HG03139 (cell line): ENCODE measurements around the gene GALNT17.

Experiments used
- ATAC-seq: cut with Tn5 transposase; IDR thresholded peaks from one replicate; pipeline ENCODE4 v1.9.1; 2021; ENCODE audit not compliant: unreplicated experiment

Gene GALNT17

DNA sequence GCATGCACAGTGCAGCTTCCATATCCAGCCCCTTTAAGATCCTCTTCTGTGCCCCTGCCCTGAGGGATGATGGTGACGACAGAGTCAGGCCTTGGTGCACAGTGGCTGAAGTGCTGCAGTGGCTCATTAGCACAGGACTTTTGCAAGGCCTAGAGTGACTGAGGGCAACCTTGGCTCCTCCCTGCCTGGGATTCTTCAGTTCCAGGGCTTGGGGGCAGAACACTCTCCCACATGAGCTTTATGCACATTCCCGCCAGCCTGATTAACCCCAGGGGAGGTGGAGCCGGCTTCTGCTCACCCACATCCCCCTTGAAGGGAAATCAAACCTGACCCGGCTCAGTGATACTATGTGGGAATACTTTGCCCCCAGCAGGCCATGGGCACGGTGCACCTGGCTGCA lies 253.4 kb downstream of the GALNT17 start:
- ATAC-seq, result no peak

DNA sequence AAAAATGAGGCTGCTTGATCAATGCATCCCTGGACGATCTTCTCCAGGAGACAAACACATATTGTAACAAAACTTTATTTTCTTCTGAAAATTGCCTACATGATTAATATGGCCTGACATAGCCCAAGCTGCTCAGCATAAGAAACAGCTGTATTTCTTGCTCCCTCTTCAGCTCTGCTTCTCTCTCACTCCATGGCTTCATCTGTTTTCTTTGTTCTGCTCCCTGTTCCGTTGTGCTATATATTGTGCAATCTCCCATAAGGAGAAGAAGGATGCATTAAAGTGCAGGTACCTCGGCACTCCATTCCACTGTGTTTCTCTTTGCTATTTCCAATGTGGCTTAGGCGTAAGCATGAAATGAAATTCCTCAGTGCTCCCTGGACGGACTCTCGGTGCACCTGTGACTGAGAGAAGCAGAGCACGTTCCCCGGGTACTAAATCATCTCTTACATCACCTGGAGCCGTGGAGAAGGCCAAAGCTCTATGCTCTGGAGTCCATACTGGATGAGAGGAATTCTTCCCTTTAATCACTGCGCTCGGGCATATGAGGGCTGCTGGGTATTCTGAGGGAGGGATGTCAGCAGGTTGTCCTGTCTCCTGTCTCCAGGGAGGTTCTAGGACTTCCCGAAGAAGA lies 254.3 kb downstream of the GALNT17 start:
- no peak for ATAC-seq

DNA sequence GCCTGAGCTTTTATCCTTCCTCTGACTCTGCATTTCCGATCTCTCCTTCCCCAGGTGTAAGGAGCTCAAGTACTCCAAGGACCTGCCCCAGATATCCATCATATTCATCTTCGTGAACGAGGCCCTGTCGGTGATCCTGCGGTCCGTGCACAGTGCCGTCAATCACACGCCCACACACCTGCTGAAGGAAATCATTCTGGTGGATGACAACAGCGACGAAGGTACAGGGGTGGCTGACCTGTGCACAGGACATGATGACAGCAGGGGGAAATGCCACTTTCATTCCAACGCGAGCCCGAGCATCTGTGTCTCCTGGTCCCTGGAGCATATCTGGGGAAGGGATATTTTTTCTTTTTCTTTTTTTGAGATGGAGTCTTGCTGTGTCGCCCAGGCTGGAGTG lies 256.2 kb downstream of the GALNT17 start:
- no peak for ATAC-seq

DNA sequence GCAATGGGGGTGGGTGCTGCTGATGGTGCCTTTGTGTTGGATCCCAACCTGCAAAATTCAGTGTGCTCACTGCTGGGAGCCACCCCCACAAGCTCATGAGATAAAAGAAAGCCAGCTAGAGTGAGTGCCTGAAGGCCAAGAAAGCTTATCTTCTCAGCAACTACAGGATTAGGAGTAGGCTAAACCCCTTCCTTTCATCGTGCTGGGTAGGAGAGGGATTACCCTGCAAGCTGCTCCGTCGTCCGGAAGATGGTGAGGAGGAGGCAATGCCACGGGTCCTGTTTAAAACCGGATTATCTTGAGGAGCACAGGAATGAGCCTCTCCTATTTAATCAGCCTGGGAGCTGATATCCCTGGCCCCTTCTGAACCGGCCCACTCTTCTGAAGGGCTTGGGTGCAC lies 258.0 kb downstream of the GALNT17 start:
- no peak for ATAC-seq

DNA sequence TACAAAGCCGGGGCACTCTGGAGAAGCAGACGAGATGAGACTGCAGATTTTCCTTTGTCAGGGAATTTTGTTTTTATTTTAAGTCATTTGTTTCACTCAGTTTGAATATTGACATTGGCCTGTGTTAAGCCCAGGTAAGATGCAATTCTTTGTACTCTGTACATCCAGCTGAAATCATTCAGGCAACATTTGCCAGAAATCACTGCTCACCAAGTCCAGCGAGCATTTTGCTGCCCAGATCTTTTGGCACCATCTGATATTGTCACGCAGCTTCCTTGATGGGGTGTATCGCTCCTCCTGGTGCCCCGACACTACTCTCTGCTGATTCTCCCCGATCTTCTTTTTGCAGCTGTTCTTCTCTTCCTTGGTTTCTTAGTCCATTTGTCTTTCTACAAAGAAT lies 261.7 kb downstream of the GALNT17 start:
- no peak for ATAC-seq

DNA sequence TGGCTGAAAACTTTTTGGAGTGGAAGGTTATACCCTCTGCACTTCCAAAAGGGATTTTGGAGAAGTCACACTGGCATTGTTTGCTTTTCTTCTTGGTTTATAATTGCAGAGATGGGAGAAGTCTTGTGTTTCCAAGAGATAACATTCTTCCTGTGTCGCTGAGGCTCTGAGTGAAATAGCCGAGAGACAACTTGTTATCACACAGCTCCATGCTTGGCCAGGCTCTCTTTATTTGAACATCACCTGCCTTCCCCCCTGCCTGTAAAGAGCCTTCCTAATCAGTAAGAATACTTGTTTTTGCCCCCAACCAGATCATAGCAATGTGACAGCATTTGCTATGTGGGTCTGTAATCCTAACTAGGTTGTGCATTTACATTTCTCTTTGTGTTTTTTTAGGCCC lies 270.7 kb downstream of the GALNT17 start:
- ATAC-seq, result no peak

DNA sequence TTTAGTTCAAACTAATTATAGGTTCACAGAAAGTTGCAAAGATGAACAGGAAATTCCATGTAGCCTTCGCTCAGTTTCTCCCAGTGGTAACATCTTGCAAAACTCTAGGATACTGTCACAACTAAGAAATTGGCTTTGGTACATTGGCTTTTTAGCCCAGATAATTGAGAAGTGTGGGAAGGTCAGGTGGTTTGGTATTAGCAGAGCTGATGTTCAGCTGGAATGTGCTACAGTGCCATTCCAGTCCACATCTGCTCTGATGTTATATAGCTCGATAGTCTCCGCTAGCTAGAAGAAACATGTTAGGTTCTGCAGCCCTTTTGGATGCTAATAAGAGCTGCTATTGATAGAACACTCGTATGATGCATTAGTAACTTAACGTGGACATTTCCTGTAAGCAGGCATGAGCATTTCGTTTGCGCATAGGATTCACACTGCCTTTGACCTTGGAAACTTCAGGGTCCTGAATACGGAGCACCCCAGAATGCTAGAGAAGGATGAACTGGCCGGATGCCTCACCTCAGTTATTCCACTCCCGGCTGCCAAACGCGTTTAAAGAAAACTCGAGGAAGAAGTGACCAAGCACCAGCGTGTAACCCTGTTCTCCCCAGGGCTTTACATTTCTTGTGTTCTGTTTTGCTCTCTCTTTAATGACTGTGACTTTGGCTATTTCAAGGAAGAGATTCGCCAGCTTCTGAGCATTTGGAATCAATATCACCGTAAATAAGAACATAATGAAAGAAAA lies 271.4 kb downstream of the GALNT17 start:
- ATAC-seq, result no peak

DNA sequence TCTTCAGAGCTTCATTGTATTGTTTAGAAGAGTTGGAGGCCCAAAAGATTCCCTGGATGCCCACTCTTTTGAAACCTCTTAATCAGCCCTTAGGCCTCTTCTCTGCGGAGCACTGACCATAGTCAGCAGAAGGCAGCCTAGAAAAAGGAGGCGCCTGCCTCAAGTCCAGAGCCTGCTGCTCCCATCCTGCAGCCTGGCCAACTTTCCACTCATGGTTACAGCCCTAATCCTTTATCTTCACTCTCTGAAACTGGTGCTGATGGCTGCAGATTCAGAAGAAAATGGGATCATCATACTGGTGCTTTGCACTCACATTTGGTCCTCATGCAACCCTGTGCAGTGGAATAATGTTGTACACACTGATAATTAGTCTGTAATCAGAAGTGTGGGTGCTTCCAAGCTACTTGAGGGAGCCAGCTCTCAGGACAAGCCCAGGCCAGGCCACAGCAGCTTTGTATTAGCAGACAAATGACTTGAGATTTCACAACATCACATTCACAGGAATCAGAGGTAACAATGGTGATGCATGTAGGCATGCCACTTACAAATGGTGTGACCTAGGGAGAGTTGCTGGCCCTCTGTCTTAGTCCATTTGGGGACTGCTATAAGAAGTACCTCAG lies 272.9 kb downstream of the GALNT17 start:
- ATAC-seq, result no peak

DNA sequence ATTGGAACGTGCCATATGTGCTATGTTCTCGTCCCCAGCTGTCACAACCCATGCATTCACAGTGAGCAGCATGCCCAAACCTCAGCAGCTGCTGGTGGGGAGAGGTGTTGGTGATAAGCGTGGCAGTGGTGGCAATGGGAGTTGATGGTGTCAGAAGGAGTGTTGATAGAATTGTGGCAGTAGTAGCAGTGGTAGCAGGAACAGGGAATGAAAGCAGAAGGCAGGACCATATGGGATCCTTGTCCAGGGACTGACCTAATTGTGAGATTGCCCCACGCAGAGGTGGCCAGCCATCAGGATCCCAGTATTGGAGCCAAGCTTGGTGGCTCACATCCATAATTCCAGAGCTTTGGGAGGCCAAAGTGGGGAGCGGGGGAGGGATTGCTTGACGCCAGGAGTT lies 276.3 kb downstream of the GALNT17 start:
- ATAC-seq, result no peak

DNA sequence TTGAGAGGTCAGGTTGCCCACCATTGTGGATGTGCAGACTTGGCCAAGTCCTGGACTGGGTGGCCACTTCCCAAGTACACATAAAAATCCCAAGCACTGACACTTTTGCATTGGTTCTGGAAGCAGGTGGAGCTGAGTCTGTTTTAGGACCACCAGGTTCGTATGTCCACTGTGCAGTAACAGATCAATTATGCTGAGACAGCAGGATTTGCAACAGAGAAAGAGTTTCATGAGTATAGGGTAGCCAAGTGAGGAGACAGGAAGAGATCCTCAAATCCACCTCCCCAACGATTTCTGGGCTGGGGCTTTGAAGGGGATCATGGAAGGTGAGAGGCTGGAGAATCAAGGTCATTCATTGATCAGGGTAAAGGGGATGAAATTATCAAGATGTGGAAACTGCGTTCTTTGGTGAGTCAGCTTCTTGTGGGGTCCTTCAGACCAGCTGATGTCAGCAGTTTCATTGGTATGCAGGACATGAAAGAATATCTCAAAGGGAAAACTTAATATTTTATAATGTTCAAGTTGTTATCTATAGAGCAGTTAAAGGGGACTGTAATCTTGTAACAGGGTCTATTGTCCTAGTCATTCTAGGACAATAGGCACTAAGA lies 277.7 kb downstream of the GALNT17 start:
- ATAC-seq, result no peak

DNA sequence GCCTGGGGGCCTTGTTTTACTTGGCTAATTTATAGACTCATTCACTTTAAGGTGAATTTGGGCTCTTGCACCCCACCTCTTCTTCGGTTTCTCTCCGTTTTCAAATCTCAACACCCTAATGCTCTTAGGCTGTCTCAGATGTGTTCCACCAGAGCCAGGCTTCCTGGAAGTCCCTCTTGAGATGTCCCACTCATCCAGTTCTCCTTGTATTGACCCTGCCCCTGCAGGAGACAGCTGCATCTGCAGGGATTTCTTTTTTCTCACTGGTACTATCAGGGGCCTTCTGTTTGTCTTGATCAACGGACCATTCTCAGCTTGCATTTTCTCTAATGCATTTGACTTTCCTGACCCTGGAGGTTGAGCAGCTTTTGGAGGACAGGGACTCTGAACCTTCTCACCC lies 279.5 kb downstream of the GALNT17 start:
- ATAC-seq, result no peak

DNA sequence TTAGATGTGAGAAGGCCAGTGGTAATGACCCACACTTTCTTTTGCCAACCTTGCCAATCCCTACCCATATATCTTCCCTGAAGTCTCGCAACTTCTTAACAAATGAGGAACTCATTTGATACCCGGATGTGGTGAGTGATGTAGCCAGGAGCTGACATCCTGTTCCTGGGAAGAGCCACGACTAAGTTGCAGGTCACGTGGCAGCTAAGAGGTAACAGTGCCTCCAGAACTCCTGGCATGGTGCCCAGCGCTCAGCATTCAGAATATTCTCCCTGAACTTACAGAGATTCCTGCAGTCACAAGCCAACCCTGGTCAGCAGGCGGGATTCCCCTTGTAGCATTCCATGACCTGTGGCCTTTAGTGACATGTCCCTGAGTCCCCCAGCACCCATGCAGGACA lies 282.5 kb downstream of the GALNT17 start:
- no peak for ATAC-seq

DNA sequence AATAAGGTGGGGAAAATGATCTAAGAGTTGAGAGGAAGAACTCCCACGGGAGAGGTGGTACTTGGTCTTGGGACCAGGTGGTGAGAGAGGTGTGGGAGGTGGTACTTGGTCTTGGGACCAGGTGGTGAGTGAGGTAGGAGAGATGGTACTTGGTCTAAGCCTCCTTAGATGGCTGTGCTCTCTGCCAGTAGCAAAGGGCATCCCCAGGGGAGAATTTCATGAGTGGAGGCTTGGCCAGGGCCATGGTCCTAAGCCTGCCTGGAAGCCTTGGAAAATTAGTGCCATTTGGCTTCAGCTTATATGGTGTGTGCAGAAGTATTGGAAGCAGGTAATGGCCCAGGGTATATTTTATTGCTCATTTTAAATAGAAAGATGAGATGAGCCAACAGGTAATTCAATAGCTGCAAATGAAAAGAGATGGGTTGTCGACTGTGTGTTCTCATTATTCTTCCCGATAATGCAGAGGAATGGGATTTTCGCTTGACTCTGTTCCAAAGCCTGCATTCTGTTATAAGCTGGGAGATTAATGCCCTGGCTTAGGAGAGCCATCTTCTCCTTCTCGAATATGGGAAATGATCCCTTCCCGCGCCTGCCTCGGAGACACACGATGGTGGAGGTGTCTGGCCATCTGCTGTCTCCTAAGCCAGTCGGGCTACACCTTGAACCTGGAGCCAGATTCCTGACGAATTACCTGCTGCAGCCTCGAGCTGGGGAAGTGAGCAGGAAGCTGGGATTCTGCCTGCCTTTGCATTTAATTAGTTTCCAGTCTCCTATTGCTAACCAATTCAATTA lies 287.8 kb downstream of the GALNT17 start:
- no peak for ATAC-seq

DNA sequence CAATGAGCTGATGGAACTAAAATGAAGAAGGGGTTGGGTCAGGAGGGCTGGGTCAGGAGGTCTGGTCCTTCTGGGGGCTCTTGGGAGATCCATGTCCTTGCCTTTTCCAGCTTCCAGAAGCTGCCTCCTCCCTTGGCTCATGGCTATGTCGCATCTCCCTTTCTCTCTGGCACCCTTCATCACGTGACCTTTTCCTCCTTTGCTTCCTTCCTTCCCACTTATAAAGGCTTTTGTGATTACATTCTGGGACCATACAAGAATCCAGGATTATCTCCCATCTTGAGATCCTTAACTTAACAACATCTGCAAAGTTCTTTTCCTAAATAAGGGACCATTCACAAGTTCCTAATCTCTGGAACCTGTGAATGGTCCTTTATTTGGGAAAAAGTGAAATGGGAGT lies 290.2 kb downstream of the GALNT17 start:
- ATAC-seq, result no peak

DNA sequence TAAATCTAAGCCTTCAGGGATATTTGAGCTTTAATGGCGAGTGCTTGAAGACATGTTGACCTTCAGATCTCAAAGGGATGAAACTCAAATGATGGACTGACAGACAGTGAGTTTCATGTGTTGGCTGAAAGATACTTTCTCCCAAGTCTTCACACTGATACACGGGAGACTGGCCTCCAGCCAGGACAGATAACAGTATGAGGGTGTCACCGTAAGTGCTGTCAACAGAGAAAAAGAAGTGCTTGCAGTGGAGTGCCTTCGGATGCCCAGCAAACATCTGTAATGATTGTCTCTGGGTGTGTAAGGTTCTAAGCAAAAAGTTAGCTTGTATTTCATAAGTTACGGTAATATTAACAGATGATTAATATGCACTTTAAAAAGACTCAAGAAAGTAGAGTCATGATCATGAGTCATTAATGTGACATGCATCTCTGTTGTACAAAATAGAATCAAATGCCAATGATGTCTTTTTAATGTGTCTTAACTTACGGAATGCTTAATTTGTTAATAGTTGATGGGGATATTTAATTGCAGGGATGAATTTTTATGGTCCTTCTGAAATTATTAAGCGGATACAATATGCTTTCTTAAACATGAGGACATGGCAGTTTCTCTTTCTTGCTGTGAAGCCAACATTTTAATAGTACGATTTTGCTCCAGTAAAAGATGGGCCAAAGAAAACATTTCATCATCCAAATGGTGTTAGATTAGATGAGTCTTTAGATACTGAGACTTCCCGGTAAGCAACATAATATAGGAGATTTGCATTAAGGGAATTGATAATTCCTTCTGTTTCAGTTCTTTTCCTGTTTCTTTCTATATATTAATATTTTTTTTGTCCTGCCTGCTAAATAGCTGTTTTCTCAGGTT lies 292.5 kb downstream of the GALNT17 start:
- ATAC-seq, result no peak

DNA sequence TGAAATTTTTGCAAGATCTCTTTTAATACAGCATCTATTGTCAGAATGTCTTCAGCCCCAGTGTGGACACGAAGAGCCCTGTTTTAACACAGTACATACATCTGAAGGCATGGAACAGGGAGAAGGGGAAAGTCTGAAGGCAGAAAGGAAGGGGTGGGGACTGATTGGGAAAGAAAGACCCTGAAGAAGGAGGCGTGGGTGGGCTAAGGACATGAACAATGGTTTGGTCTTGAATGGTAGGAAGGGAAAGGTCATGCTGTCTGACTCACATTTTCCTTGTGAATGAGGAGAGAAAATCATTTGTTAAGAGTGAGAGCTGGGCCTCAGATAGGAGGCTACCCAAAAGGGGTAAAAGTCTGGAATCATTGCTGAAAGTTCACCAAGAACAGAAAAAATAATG lies 297.1 kb downstream of the GALNT17 start:
- ATAC-seq, result no peak

DNA sequence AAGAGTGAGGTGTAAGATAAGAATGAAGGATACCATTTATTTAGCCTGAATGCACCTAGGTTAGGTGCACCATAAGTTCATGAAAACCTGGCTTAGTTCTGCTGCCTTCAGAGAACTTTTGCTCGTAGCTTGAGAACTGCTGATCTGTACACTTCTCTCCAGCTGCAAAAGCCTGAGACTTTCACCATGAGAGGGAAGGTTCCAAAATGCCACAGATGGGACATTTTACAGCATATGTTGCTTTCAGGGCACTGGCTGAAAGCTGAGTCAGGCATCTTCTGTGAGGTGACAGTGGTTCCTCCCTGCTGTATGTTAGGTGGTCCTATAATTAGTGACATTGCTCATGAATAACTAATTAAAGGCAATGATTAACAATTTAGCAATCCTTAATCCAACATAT lies 298.3 kb downstream of the GALNT17 start:
- ATAC-seq, result no peak

DNA sequence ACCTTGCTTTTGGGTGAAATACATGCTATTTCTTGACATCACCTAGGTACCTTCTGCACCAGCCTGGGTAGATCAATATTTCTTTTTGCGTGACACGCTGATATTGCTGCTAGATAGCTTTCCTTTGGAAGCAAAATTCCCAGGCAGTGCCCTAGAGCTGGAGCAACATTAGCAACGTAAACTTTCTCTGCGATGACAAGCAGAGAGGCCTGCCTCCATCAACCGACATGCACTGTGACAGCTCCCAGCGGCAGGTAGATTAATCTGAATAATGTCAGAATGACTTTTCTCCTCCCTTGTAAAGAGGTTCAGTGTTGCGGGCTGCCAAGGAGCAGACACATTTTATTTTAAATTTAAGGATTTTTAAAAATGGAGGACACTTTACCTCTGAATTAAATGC lies 307.4 kb downstream of the GALNT17 start:
- no peak for ATAC-seq

DNA sequence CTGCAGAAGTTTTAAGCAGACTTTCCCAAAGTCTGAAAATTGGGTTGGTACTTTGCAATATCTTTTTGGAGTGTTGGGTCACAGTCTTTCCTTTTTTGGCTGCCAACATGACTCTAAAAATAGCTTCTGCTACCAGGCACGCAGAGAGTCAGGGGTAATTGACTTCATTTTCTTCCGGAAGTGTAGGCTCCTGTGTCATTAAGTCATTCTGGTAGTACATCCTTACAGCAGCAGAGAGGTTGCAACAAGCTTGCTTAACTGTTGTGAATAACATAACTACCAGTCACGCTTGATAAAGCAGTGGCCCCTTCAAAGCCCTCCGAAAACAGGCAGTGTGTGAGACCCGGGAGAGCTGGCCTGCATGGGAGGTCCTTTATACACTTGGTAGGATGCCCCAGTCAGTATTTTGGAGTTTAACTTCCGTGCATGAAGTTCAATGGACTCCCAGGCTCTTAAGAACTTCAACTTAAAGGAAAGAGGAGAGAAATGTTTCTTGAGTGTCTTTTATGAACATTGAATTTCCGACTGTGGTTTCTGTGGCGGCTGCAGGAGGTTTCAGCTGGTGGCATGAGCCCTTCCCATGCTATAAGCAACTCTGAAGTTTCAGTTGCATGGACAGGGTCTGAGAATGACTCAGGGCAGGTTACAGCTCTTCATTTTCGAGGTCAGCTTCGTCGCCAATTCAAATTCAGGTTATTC lies 310.7 kb downstream of the GALNT17 start:
- ATAC-seq, result no peak

DNA sequence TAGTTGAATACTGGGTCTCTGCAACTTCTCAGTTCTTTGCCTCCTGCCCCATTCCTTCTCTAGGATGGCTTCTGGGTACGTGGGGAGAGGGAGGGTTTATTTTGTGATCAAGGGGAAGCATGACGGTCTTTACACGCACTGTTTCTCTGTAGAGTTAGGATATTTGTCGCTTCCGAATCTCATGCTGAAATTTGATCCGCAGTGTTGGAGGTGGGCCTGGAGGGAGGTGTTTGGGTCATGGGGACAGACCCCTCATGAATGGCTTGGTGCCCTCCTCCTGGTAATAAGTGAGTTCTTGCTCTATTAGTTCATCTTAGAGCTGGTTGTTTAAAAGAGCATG lies 311.2 kb downstream of the GALNT17 start:
- no peak for ATAC-seq
